NT2/D1 (cell line): Measurements from ENCODE around the gene AADACL2.
"Not testable (repeated sequence)": the region's sequence is repeated elsewhere in the genome, so short reads cannot be mapped to it uniquely, and the experiment has no call there.

Source experiments
- DNase-seq: peaks from one replicate; pipeline ENCODE4 v3.0.0-alpha.2; 2011; ENCODE audit warnings: low read depth, low spot score
- H3K27me3 ChIP-seq: 2 replicates; pipeline ENCODE4 v1.6.0; 2011; ENCODE audit warnings: mild to moderate bottlenecking; ENCODE audit not compliant: insufficient read length, insufficient read depth
- H3K36me3 ChIP-seq: 2 replicates; pipeline ENCODE4 v1.6.1; 2011; ENCODE audit warnings: mild to moderate bottlenecking, low read length, mixed read lengths; ENCODE audit not compliant: insufficient read depth, insufficient read length
- H3K4me1 ChIP-seq: 2 replicates; pipeline ENCODE4 v1.5.1; 2011; ENCODE audit not compliant: insufficient read depth, insufficient read length
- H3K4me3 ChIP-seq: 2 replicates; pipeline ENCODE4 v1.5.1; 2011; ENCODE audit warnings: low read depth; ENCODE audit not compliant: insufficient read length
- H3K9ac ChIP-seq: 2 replicates; pipeline ENCODE4 v1.6.0; 2011; ENCODE audit warnings: low read depth; ENCODE audit not compliant: insufficient read length
- H3K9me3 ChIP-seq: 2 replicates; pipeline ENCODE4 v1.5.1; 2011; ENCODE audit warnings: mild to moderate bottlenecking, low read length; ENCODE audit not compliant: insufficient read depth
- SUZ12 ChIP-seq: IDR thresholded peaks from 2 replicates; pipeline ENCODE4 v1.6.1; 2011; ENCODE audit not compliant: insufficient read length, insufficient read depth; ENCODE audit errors: extremely low read depth
- YY1 ChIP-seq: IDR thresholded peaks from 2 replicates; pipeline ENCODE4 v1.6.1; 2011; ENCODE audit not compliant: insufficient read length, insufficient read depth
- ZNF274 ChIP-seq: IDR thresholded peaks from 2 replicates; pipeline ENCODE4 v1.6.1; 2011; ENCODE audit warnings: mild to moderate bottlenecking, low read depth, low read length

Gene AADACL2

GRCh38 chr3:151774910-151775309, 41.2 kb downstream of the AADACL2 start:
- no peak for TF ChIP-seq YY1
- no peak for TF ChIP-seq ZNF274
- no peak for TF ChIP-seq SUZ12
- Histone ChIP-seq H3K36me3 (no peaks in the 10 kb centered on the region), H3K4me1 (no peaks in the 10 kb centered on the region), H3K9ac (no peak overlapping the region), H3K27me3 (no peaks in the 10 kb centered on the region), H3K9me3 (no peaks in the 10 kb centered on the region), H3K4me3 (no peak overlapping the region)
- DNase-seq = no peak

- DNase-seq = no peak
- no peaks in the 10 kb centered on the region for H3K36me3 ChIP-seq
- no peak overlapping the region for H3K4me3 ChIP-seq
- no peaks in the 10 kb centered on the region for H3K4me1 ChIP-seq
- H3K9ac ChIP-seq = no peak overlapping the region
- H3K27me3 ChIP-seq = no peaks in the 10 kb centered on the region
- TF ChIP-seq YY1 (no peak), ZNF274 (no peak), SUZ12 (no peak)
- H3K9me3 ChIP-seq = no peaks in the 10 kb centered on the region
Observed at GRCh38 chr3:151775314-151776258, 41.9 kb downstream of the AADACL2 start.

GRCh38 chr3:151776259-151776740, 42.6 kb downstream of the AADACL2 start:
- Histone ChIP-seq H3K9ac (no peak overlapping the region), H3K36me3 (no peaks in the 10 kb centered on the region), H3K27me3 (no peaks in the 10 kb centered on the region), H3K9me3 (no peaks in the 10 kb centered on the region), H3K4me1 (no peaks in the 10 kb centered on the region), H3K4me3 (no peak overlapping the region)
- TF ChIP-seq YY1 (no peak), ZNF274 (no peak), SUZ12 (no peak)
- no peak for DNase-seq

- no peak for DNase-seq
- Histone ChIP-seq H3K9me3 (no peaks in the 10 kb centered on the region), H3K36me3 (no peaks in the 10 kb centered on the region), H3K4me3 (no peak overlapping the region), H3K27me3 (no peaks in the 10 kb centered on the region), H3K4me1 (no peaks in the 10 kb centered on the region), H3K9ac (no peak overlapping the region)
- TF ChIP-seq YY1 (no peak), SUZ12 (no peak)
Observed at GRCh38 chr3:151777880-151778279, 44.2 kb downstream of the AADACL2 start.

GRCh38 chr3:151787626-151788025, 53.9 kb downstream of the AADACL2 start:
- DNase-seq = no peak
- TF ChIP-seq ZNF274 (no peak), SUZ12 (no peak), YY1 (no peak)
- H3K9ac ChIP-seq = no peak overlapping the region

GRCh38 chr3:151788401-151788800, 54.7 kb downstream of the AADACL2 start:
- Histone ChIP-seq H3K4me1 (no peaks in the 10 kb centered on the region), H3K36me3 (no peaks in the 10 kb centered on the region), H3K27me3 (no peaks in the 10 kb centered on the region), H3K9me3 (no peaks in the 10 kb centered on the region; the same call in 1 of the 2 replicates), H3K4me3 (no peak overlapping the region), H3K9ac (no peak overlapping the region)
- TF ChIP-seq SUZ12 (no peak), YY1 (no peak), ZNF274 (no peak)
- no peak for DNase-seq

More at GRCh38 chr3:151787626-151788025, 53.9 kb downstream of the AADACL2 start:
- Histone ChIP-seq H3K4me3 (no peak overlapping the region), H3K4me1 (no peaks in the 10 kb centered on the region), H3K36me3 (no peaks in the 10 kb centered on the region), H3K9me3 (no peaks in the 10 kb centered on the region; the same call in 1 of the 2 replicates), H3K27me3 (no peaks in the 10 kb centered on the region)

GRCh38 chr3:151789853-151790463, 56.2 kb downstream of the AADACL2 start:
- H3K9me3 ChIP-seq = no peaks in the 10 kb centered on the region; the same call in 1 of the 2 replicates
- H3K36me3 ChIP-seq = no peaks in the 10 kb centered on the region
- H3K4me1 ChIP-seq = no peaks in the 10 kb centered on the region
- H3K4me3 ChIP-seq = no peak overlapping the region
- no peak for DNase-seq
- TF ChIP-seq YY1 (no peak), ZNF274 (no peak), SUZ12 (no peak)
- H3K9ac ChIP-seq = no peak overlapping the region
- no peaks in the 10 kb centered on the region for H3K27me3 ChIP-seq

GRCh38 chr3:151790763-151791162, 57.0 kb downstream of the AADACL2 start:
- not testable (repeated sequence) for H3K9ac ChIP-seq, H3K9me3 ChIP-seq, H3K4me3 ChIP-seq, H3K36me3 ChIP-seq, H3K4me1 ChIP-seq, DNase-seq, H3K27me3 ChIP-seq
